HG03378 (cell line): ENCODE results near the gene GPC1.

ENCODE experiments used
- ATAC-seq: cut with Tn5 transposase; IDR thresholded peaks from one replicate; pipeline ENCODE4 v1.9.1; 2021; ENCODE audit warnings: mild to moderate bottlenecking, moderate library complexity; ENCODE audit not compliant: unreplicated experiment

GPC1 gene

DNA sequence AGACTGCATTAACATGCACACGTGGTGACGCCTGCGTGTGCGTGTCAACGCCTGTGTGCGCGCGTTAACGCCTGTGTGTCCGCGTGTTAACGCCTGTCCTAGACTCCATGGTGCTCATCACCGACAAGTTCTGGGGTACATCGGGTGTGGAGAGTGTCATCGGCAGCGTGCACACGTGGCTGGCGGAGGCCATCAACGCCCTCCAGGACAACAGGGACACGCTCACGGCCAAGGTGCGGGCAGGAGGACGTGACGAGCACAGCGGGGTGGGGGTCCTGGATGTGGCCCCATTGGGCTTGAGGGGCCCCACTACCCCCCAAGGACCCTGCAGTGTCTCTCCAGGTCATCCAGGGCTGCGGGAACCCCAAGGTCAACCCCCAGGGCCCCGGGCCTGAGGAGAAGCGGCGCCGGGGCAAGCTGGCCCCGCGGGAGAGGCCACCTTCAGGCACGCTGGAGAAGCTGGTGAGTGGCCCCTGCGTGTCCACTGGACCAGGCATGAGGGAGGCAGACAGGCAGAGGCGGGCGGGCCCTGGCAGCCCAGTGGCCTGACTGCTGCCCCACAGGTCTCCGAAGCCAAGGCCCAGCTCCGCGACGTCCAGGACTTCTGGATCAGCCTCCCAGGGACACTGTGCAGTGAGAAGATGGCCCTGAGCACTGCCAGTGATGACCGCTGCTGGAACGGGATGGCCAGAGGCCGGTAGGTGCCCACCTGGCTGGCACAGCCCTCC is 29.2 kb downstream of the GPC1 start:
- no peak for ATAC-seq

GRCh38 chr2:240465268-240465764 is 29.9 kb downstream of the GPC1 start:
- ATAC-seq: no peak

- no peak for ATAC-seq
These were observed 30.5 kb downstream of the GPC1 start for GRCh38 chr2:240465765-240466578.

DNA sequence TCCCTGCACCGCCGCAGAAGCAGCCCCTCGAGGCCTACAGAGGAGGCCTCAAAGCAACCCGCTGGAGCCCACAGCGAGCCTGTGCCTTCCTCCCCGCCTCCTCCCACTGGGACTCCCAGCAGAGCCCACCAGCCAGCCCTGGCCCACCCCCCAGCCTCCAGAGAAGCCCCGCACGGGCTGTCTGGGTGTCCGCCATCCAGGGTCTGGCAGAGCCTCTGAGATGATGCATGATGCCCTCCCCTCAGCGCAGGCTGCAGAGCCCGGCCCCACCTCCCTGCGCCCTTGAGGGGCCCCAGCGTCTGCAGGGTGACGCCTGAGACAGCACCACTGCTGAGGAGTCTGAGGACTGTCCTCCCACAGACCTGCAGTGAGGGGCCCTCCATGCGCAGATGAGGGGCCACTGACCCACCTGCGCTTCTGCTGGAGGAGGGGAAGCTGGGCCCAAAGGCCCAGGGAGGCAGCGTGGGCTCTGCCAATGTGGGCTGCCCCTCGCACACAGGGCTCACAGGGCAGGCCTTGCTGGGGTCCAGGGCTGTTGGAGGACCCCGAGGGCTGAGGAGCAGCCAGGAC is 31.2 kb downstream of the GPC1 start:
- ATAC-seq: no peak

- ATAC-seq: no peak
These were observed 31.7 kb downstream of the GPC1 start for GRCh38 chr2:240467149-240467642.

- ATAC-seq: no peak
These were observed 32.3 kb downstream of the GPC1 start for GRCh38 chr2:240467659-240468302.

GRCh38 chr2:240468303-240469238 is 33.1 kb downstream of the GPC1 start:
- ATAC-seq: no peak

- no peak for ATAC-seq
These were observed 33.8 kb downstream of the GPC1 start for GRCh38 chr2:240469239-240469636.

DNA sequence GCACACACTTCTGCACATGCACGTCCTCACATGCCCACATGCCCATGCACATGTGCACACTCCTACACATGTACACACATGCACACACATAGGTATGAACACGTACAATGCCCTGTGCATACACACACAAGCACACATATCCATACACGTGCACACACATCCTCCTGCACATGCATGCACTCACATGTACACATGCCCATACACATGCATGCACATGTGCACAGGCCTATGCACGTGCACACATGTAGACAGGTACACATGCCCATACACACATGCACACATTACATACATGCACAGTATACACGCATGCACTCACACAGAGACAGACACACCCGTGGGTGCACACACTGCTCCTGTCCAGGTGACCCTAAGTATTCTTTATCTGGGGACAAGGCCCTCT is 34.3 kb downstream of the GPC1 start:
- ATAC-seq: no peak

- ATAC-seq: no peak
These were observed 36.8 kb downstream of the GPC1 start for GRCh38 chr2:240472078-240472790.

- ATAC-seq: no peak
These were observed 37.7 kb downstream of the GPC1 start for GRCh38 chr2:240473211-240473610.

DNA sequence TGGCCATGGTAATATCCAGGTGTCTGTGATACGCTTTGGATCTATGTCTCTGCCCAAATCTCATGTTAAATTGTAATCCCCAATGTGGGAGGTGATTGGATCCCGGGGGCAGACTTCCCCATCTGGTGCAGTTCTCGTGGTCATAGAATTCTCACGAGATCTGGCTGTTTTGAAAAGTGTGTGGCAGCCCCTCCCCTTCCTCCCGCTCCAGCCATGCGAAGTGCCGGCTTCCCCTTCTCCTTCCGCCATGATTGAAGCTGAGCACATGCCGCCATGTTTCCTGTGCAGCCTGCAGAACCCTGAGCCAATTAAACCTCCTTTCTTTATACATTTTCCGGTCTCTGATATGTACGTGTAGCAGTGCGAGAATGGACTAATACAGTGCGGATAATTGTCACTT is 42.5 kb downstream of the GPC1 start:
- ATAC-seq: no peak

GRCh38 chr2:240478346-240479110 is 43.1 kb downstream of the GPC1 start:
- no peak for ATAC-seq

DNA sequence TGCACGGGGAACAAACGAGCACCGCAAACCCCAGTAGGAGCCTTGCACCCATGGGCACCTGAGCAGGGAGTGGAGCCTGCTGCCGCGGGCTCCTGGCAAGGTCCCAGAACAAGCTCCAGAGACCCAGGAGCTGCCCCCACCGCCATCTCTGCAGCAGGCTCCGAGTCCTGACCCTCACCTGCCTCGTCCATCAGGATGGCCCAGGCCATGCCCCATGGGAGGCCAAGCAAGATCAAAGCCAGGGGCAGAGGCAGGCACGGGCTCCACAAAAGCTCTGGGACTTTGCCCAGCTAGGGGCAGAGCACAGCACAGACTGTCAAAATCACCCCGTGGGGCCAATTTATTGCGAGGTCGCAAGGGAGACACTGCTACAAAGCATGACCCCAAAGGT is 43.6 kb downstream of the GPC1 start:
- no peak for ATAC-seq

- no peak for ATAC-seq
These were observed 45.6 kb downstream of the GPC1 start for GRCh38 chr2:240480834-240481623.

DNA sequence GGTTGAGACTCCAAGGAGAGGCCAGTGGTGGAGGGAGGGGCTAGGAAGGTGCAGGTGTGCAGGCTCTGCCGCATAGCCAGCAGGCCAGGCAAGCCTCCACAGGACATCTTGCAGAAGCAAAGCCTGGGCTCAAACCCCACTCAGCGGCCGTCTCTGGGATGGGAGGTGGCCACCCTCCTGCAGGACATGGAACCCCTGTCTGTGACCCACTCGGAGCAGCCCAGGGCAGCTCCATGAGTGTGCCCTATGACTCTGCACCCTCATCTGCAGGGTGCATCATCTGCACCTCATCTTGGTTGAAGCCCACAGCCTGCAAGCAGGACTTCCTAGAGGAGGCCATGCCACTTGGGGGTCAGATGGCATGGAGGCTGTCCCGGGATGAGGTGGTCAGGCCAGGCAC is 46.3 kb downstream of the GPC1 start:
- ATAC-seq: no peak

DNA sequence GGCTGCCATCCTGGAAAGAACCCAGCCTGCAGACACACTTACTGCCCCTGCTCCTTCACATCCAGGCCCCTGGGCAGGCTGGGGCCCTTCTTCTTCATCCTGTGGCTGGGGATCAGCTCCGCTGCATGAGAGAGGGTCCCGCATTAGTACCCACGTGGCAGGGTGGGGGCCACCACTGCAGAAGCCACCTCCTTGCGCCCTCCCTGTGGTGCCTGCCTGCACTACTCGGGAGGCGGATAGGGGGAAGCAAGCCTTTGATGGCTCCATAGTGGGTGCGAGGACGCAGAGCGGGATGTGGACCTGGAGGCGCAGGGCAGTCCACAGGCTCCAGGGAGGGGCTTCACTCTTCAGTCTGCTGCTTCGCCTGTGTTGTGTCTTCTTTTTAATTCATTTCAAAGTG is 46.7 kb downstream of the GPC1 start:
- ATAC-seq: no peak

- no peak for ATAC-seq
These were observed 56.0 kb downstream of the GPC1 start for GRCh38 chr2:240491483-240491882.
